RWPE1 (cell line): Measurements from ENCODE around the gene CDC34.

ENCODE experiments used
- CTCF ChIA-PET: fragments of 350-600 bp; sonication (Branson Sonifier 250); formaldehyde crosslinking; extraction: SDS; loops from one replicate; lab custom pipeline; 2021; lab: Yijun Ruan, JAX
- POLR2A ChIA-PET: fragments of 400-600 bp; formaldehyde crosslinking; extraction: SDS; loops from one replicate; lab custom pipeline; 2020; ENCODE audit warnings: antibody characterized with exemption; ENCODE audit not compliant: low non-redundant PET; lab: Yijun Ruan, JAX
- DNase-seq: peaks from one replicate; pipeline ENCODE4 v3.0.0; 2012; ENCODE audit warnings: low spot score
- H3K27ac ChIP-seq: fragments of 450-650 bp; 2 replicates; pipeline ENCODE4 v1.5.1; 2017
- CTCF ChIP-seq: fragments of 450-650 bp; conservative IDR thresholded peaks from 2 replicates; pipeline ENCODE4 v1.5.1; 2017; ENCODE audit warnings: low read depth, mild to moderate bottlenecking

CDC34 gene

GRCh38 chr19:574658-575526 lies 43.3 kb downstream of the CDC34 start:
- H3K27ac ChIP-seq: peak overlapping the region; percentile 99
- no peak for TF ChIP-seq CTCF
- CTCF ChIA-PET: interaction anchor here (0.6 to 1.1 kb wide), 5 partner anchors 10 to 279 kb away, joined by 3 to 4 read pairs (median 3); no protein-coding TSS in a partner anchor
- DNase-seq: peak; percentile 16
- POLR2A ChIA-PET: no interaction called here

- TF ChIP-seq CTCF: no peak
- DNase-seq: peak; percentile 78
- CTCF ChIA-PET: interaction anchor here (0.6 to 1.5 kb wide), 5 partner anchors 9 to 142 kb away, joined by 3 to 8 read pairs (median 3); no protein-coding TSS in a partner anchor
- POLR2A ChIA-PET: interaction anchor here (0.5 kb wide), 1 partner anchor 902 kb away, joined by 3 read pairs; no protein-coding TSS in a partner anchor
- H3K27ac ChIP-seq: peak overlapping the region; percentile 99
These were observed 44.3 kb downstream of the CDC34 start for GRCh38 chr19:575527-576506.

- H3K27ac ChIP-seq: peak overlapping the region; percentile 99
- no peak for DNase-seq
- CTCF ChIA-PET: interaction anchor here (0.6 to 1.5 kb wide), 3 partner anchors 8 to 67 kb away, joined by 3 to 8 read pairs (median 3); no protein-coding TSS in a partner anchor
- POLR2A ChIA-PET: interaction anchor here (0.5 to 0.8 kb wide), 2 partner anchors 12 to 901 kb away, joined by 3 read pairs; no protein-coding TSS in a partner anchor
- TF ChIP-seq CTCF: no peak
These were observed 45.3 kb downstream of the CDC34 start for GRCh38 chr19:576768-577438.

GRCh38 chr19:577439-578392 lies 46.2 kb downstream of the CDC34 start:
- ChIA-PET CTCF (interaction anchor here (0.6 kb wide), 1 partner anchor 67 kb away, joined by 3 read pairs; no protein-coding TSS in a partner anchor), POLR2A (interaction anchor here (0.8 kb wide), 1 partner anchor 11 kb away, joined by 3 read pairs; no protein-coding TSS in a partner anchor)
- peak overlapping the region; percentile 99 for H3K27ac ChIP-seq
- TF ChIP-seq CTCF: no peak
- no peak for DNase-seq

GRCh38 chr19:579111-579841 lies 47.7 kb downstream of the CDC34 start:
- no peak for TF ChIP-seq CTCF
- POLR2A ChIA-PET: no interaction called here
- H3K27ac ChIP-seq: peak overlapping the region; percentile 99
- CTCF ChIA-PET: interaction anchor here (0.6 kb wide), 1 partner anchor 130 kb away, joined by 3 read pairs; no protein-coding TSS in a partner anchor
- DNase-seq: no peak
